A549 (cell line): ENCODE measurements around the gene IFT25. TPM values are rescaled to one million over a fixed set of nuclear protein-coding genes. Genes with fewer than 3 reads are reported as not detected.

ENCODE experiments used
- ATAC-seq, 2 experiments: fragments of 200-7000 bp in 1 of 2; fragments of >200 bp in 1 of 2; cut with Nextera tagmentation in 1 of 2; cut with Tn5 transposase in 1 of 2; 3 replicates each; pipeline versions ENCODE4 v1.8.0 to v1.9.1; 2018 to 2020; ENCODE audit warnings: mild to moderate bottlenecking in 1 of 2, moderate library complexity in 1 of 2
- CTCF ChIA-PET: fragments of 300-600 bp; sonication (Branson Sonifier 250); formaldehyde crosslinking; extraction: SDS; loops from one replicate; lab custom pipeline; 2021; ENCODE audit warnings: antibody characterized with exemption, inconsistent platforms; lab: Yijun Ruan, JAX
- POLR2A ChIA-PET: fragments of 350-600 bp; formaldehyde crosslinking; extraction: SDS; loops from one replicate; lab custom pipeline; 2021; ENCODE audit warnings: antibody characterized with exemption, inconsistent platforms; lab: Yijun Ruan, JAX
- DNase-seq, 2 experiments: peaks; one replicate each; pipeline versions ENCODE4 v3.0.0 to v3.0.0-alpha.2; 2011 to 2016; ENCODE audit warnings: low read depth in 1 of 2, low spot score in 1 of 2
- FAIRE-seq: peaks from 2 replicates; lab custom pipeline; 2011; peaks lifted over from hg19 to GRCh38; lab: Jason Lieb, UNC
- H3K27ac ChIP-seq, 2 experiments: fragments of >200 bp; sonication (Bioruptor Twin); formaldehyde crosslinking; 3 replicates each; pipeline ENCODE4 v1.5.1; 2016 to 2017
- H3K4me1 ChIP-seq: fragments of >200 bp; sonication (Bioruptor Twin); formaldehyde crosslinking; 3 replicates; pipeline ENCODE4 v1.6.1; 2016
- H3K4me2 ChIP-seq: fragments of >200 bp; sonication (Bioruptor Twin); formaldehyde crosslinking; 3 replicates; pipeline ENCODE4 v1.6.1; 2016
- H3K4me3 ChIP-seq: fragments of >200 bp; sonication (Bioruptor Twin); formaldehyde crosslinking; 3 replicates; pipeline ENCODE4 v1.5.1; 2016
- H3K9me3 ChIP-seq: fragments of >200 bp; sonication (Bioruptor Twin); formaldehyde crosslinking; 3 replicates; pipeline ENCODE4 v1.6.1; 2016
- CBX8 ChIP-seq: fragments of 200-600 bp; sonication (generic); IDR thresholded peaks from 2 replicates; pipeline ENCODE4 v1.6.1; 2016
- CHD2 ChIP-seq: fragments of 150-350 bp; IDR thresholded peaks from 2 replicates; pipeline ENCODE4 v1.6.1; 2014; ENCODE audit warnings: low read length; ENCODE audit not compliant: partially characterized antibody
- EHF ChIP-seq: fragments of 250-450 bp; sonication (Bioruptor Pico); IDR thresholded peaks from 2 replicates; pipeline ENCODE4 v1.5.0; 2020; ENCODE audit warnings: mild to moderate bottlenecking
- FOXS1 ChIP-seq: fragments of 250-450 bp; sonication (Bioruptor Pico); IDR thresholded peaks from 2 replicates; pipeline ENCODE4 v1.5.0; 2020; ENCODE audit warnings: mild to moderate bottlenecking, moderate library complexity
- GATA3 ChIP-seq: IDR thresholded peaks from 2 replicates; pipeline ENCODE4 v1.6.1; 2012; ENCODE audit warnings: borderline replicate concordance
- HDAC2 ChIP-seq: fragments of 200-600 bp; sonication (generic); IDR thresholded peaks from 2 replicates; pipeline ENCODE4 v1.6.1; 2016
- HOXA7 ChIP-seq: fragments of 250-450 bp; sonication (Bioruptor Pico); IDR thresholded peaks from 2 replicates; pipeline ENCODE4 v1.5.0; 2020; ENCODE audit warnings: mild to moderate bottlenecking, moderate library complexity
- HOXB13 ChIP-seq: fragments of 250-450 bp; sonication (Bioruptor Pico); IDR thresholded peaks from 2 replicates; pipeline ENCODE4 v1.5.0; 2020; ENCODE audit warnings: low read depth, mild to moderate bottlenecking, moderate library complexity
- JUN ChIP-seq, 2 experiments: fragments of >200 bp; sonication (Bioruptor Twin); formaldehyde crosslinking; IDR thresholded peaks; 2 replicates in 1 of 2; 3 replicates in 1 of 2; pipeline ENCODE4 v1.6.1; 2016 to 2017
- KDM1A ChIP-seq: fragments of 200-600 bp; sonication (generic); IDR thresholded peaks from 2 replicates; pipeline ENCODE4 v1.6.1; 2016; ENCODE audit warnings: low read depth, mild to moderate bottlenecking
- KDM5A ChIP-seq: fragments of 200-600 bp; sonication (generic); IDR thresholded peaks from 2 replicates; pipeline ENCODE4 v1.6.1; 2016; ENCODE audit warnings: antibody characterized with exemption, mild to moderate bottlenecking
- MAZ ChIP-seq: fragments of 150-350 bp; IDR thresholded peaks from 2 replicates; pipeline ENCODE4 v1.6.1; 2014; ENCODE audit warnings: antibody characterized with exemption, low read depth, low read length, borderline replicate concordance
- NFE2L2 ChIP-seq: fragments of 150-350 bp; conservative IDR thresholded peaks from 2 replicates; pipeline ENCODE4 v1.6.1; 2014; ENCODE audit warnings: low read length
- RCOR1 ChIP-seq: fragments of 150-350 bp; IDR thresholded peaks from 2 replicates; pipeline ENCODE4 v1.6.1; 2014; ENCODE audit warnings: antibody characterized with exemption, low read length, low read depth
- SMC3 ChIP-seq: fragments of >200 bp; sonication (Bioruptor Twin); formaldehyde crosslinking; IDR thresholded peaks from 3 replicates; pipeline ENCODE4 v1.6.1; 2018; ENCODE audit warnings: inconsistent platforms
- SREBF2 ChIP-seq: fragments of 450-650 bp; IDR thresholded peaks from 2 replicates; pipeline ENCODE4 v1.6.1; 2014; ENCODE audit warnings: mild to moderate bottlenecking, moderate library complexity
- ZC3H11A ChIP-seq: fragments of 450-650 bp; IDR thresholded peaks from 2 replicates; pipeline ENCODE4 v1.6.1; 2014; ENCODE audit warnings: antibody characterized with exemption, mild to moderate bottlenecking
- WGBS: methylation state at CpG from one replicate; pipeline ENCODE4 v1.1.6; 2017; ENCODE audit errors: missing lambda C conversion rate; 5-methylcytosine and 5-hydroxymethylcytosine counted together
- polyA plus RNA-seq, 4 experiments: library from polyadenylated mRNA; depleted of rRNA in 3 of 4; stranded (reverse); fragments of >200 nt; fragmentation: RNase III in 1 of 4; extraction: RNeasy Plus Mini Kit Qiagen cat#74134 plus additional on column Dnase treatment in 1 of 4; gene quantifications; 2 replicates in 3 of 4; 3 replicates in 1 of 4; pipeline ENCODE4 v1.2.3, GENCODE V29; 2011 to 2017
- TF ChIP-seq, protein P1 (sequence below): fragments of >200 bp; sonication (Bioruptor Twin); formaldehyde crosslinking; IDR thresholded peaks from 2 replicates; pipeline ENCODE4 v1.6.1; 2016
- TF ChIP-seq, protein P2 (sequence below): IDR thresholded peaks from 2 replicates; pipeline ENCODE4 v1.6.1; 2012
- TF ChIP-seq, protein P3 (sequence below): IDR thresholded peaks from 2 replicates; pipeline ENCODE4 v1.6.1; 2012
- TF ChIP-seq, protein P4 (sequence below): fragments of 250-450 bp; sonication (Bioruptor Pico); IDR thresholded peaks from 2 replicates; pipeline ENCODE4 v1.5.0; 2021; ENCODE audit warnings: mild to moderate bottlenecking, moderate library complexity, borderline replicate concordance
- TF ChIP-seq, protein P5 (sequence below): fragments of 450-650 bp; IDR thresholded peaks from 2 replicates; pipeline ENCODE4 v1.6.1; 2014; ENCODE audit warnings: antibody characterized with exemption
- TF ChIP-seq, protein P6 (sequence below): fragments of 200-600 bp; sonication (generic); IDR thresholded peaks from 2 replicates; pipeline ENCODE4 v1.6.1; 2016; ENCODE audit warnings: antibody characterized with exemption, mild to moderate bottlenecking, moderate library complexity

Gene IFT25
- polyA plus RNA-seq, 2 of the 4 experiments (the other 2 are of a cell fraction) = 39.0 to 49.4 TPM

DNA sequence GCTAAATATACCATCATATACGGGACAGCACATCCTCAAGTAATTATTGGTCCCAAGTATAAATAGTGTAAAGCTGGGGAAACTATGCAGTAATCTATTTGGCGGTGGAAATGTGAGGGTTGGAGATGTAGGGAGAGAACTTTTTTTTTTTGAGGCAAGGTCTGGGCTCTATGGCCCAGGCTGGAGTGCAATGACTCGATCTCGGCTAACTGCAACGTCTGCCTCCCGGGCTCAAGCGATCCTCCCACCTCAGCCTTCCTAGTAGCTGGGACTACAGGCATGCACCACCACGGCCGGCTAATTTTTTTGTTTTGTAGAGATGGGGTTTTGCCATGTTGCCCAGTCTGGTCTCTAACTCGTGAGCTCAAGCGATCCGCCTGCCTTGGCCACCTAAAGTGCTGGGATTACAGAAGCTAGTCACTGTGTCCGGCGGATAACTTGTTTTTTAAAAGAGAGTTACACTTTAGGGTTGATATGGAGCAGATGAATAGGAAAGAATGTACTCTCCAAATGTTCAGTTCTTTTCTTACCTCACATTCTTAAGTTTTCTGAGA, 1.9 kb downstream of the IFT25 start (continued):
- TF ChIP-seq, protein P1, sequence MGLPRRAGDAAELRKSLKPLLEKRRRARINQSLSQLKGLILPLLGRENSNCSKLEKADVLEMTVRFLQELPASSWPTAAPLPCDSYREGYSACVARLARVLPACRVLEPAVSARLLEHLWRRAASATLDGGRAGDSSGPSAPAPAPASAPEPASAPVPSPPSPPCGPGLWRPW = no peak
- TF ChIP-seq HOXA7 (CRISPR knock-in tag) = no peak

DNA sequence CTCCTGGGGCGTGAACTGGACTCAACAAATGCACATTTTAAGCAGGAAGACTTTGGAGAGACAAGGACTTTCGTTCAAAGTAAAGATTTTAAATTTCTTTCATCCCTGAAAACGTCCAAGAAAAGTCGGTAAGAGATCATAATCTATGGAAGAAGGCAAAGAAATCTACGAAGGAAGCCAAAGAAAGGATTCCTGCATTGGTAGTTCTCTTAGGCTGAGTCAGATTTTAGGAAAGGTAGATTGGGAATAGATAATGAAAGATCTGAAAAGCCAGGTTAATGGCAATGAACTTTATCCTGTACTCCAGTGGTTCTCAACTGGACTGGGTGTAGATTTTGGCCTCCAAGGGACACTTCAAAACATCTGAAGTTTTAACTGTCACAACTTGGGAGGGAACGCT, 2.4 kb downstream of the IFT25 start:
- no peak overlapping the region for H3K27ac ChIP-seq
- CTCF ChIA-PET = interaction anchor here (0.6 kb wide), 1 partner anchor 353 kb away, joined by 4 read pairs; no protein-coding TSS in a partner anchor
- POLR2A ChIA-PET = no interaction called here
- no peak overlapping the region for H3K4me2 ChIP-seq
- H3K9me3 ChIP-seq = no peaks in the 10 kb centered on the region
- peaks cover 9% of the 10 kb centered on the region; the same call in 2 of the 3 replicates for H3K4me1 ChIP-seq
- FAIRE-seq (no peak), ATAC-seq (no peak), DNase-seq (no peak)
- WGBS = 92% methylated on average over 6 of the region's 6 CpGs
- no peak for TF ChIP-seq SMC3
- TF ChIP-seq, protein P1 = no peak
- TF ChIP-seq SREBF2 = no peak
- TF ChIP-seq, protein P2, sequence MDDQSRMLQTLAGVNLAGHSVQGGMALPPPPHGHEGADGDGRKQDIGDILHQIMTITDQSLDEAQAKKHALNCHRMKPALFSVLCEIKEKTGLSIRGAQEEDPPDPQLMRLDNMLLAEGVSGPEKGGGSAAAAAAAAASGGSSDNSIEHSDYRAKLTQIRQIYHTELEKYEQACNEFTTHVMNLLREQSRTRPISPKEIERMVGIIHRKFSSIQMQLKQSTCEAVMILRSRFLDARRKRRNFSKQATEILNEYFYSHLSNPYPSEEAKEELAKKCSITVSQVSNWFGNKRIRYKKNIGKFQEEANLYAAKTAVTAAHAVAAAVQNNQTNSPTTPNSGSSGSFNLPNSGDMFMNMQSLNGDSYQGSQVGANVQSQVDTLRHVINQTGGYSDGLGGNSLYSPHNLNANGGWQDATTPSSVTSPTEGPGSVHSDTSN = no peak
- TF ChIP-seq, protein P3, sequence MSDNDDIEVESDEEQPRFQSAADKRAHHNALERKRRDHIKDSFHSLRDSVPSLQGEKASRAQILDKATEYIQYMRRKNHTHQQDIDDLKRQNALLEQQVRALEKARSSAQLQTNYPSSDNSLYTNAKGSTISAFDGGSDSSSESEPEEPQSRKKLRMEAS = no peak
- TF ChIP-seq, protein P4, sequence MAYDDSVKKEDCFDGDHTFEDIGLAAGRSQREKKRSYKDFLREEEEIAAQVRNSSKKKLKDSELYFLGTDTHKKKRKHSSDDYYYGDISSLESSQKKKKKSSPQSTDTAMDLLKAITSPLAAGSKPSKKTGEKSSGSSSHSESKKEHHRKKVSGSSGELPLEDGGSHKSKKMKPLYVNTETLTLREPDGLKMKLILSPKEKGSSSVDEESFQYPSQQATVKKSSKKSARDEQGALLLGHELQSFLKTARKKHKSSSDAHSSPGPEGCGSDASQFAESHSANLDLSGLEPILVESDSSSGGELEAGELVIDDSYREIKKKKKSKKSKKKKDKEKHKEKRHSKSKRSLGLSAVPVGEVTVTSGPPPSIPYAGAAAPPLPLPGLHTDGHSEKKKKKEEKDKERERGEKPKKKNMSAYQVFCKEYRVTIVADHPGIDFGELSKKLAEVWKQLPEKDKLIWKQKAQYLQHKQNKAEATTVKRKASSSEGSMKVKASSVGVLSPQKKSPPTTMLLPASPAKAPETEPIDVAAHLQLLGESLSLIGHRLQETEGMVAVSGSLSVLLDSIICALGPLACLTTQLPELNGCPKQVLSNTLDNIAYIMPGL (CRISPR knock-in tag) = no peak
- no peak for TF ChIP-seq RCOR1
- TF ChIP-seq CHD2 = no peak
- no peak for TF ChIP-seq EHF (CRISPR knock-in tag)
- no peak for TF ChIP-seq NFE2L2
- no peak for TF ChIP-seq KDM1A
- TF ChIP-seq HOXB13 (CRISPR knock-in tag) = no peak
- TF ChIP-seq GATA3 = no peak
- TF ChIP-seq, protein P5, sequence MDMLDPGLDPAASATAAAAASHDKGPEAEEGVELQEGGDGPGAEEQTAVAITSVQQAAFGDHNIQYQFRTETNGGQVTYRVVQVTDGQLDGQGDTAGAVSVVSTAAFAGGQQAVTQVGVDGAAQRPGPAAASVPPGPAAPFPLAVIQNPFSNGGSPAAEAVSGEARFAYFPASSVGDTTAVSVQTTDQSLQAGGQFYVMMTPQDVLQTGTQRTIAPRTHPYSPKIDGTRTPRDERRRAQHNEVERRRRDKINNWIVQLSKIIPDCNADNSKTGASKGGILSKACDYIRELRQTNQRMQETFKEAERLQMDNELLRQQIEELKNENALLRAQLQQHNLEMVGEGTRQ = no peak
- H3K4me3 ChIP-seq = no peak overlapping the region

DNA sequence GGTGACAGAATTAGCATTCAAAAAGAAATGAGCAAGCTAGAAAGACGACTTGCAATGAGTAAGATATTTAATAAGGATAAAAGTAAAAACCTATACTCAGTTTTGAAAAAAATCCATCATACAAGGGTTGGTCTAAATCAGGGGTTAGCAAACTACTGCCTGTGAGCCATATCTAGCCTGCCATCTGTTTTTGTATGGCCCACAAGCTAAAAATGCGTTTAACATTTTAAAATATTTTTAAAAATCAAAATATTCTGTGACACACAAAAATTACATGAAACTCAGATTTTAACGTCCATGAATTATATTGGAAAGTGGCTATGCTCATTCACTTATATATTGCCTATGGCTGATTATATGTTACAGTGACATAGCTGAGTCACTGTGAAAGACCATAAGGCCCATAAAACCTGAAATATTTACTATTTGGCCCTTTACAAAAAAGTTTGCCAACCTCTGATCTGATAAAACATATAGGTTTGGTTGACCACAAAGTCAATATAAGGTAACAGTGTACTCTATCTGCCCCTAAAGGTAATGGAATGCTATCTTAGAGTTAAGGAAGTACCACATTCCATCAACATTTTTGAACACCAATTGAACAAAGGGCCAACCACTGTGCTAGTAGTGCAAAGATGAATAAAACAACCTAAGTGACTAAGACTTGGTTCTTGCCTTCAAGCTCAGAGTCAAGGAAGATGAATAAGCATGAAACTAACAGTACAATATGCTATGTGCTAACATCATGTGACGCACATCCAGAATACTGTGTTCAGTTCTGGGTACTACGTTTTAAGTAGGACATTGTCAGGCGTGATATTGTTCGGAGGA, 3.2 kb downstream of the IFT25 start:
- Histone ChIP-seq H3K4me2 (no peak overlapping the region), H3K4me3 (no peak overlapping the region), H3K4me1 (peaks cover 4% of the 10 kb centered on the region; the same call in 1 of the 3 replicates), H3K9me3 (no peaks in the 10 kb centered on the region), H3K27ac (no peak overlapping the region)
- 91% methylated on average over 7 of the region's 7 CpGs for WGBS
- no peak for FAIRE-seq
- ChIA-PET CTCF (interaction anchor here (0.6 to 0.9 kb wide), 2 partner anchors 216 to 549 kb away, joined by 3 to 4 read pairs; no protein-coding TSS in a partner anchor), POLR2A (no interaction called here)
- DNase-seq = no peak
- no peak for ATAC-seq
- TF ChIP-seq, protein P2 = no peak
- TF ChIP-seq JUN (IDR thresholded peaks at IDR 0.05) = no peak
- no peak for TF ChIP-seq ZC3H11A
- TF ChIP-seq FOXS1 (CRISPR knock-in tag) = no peak
- TF ChIP-seq, protein P6, sequence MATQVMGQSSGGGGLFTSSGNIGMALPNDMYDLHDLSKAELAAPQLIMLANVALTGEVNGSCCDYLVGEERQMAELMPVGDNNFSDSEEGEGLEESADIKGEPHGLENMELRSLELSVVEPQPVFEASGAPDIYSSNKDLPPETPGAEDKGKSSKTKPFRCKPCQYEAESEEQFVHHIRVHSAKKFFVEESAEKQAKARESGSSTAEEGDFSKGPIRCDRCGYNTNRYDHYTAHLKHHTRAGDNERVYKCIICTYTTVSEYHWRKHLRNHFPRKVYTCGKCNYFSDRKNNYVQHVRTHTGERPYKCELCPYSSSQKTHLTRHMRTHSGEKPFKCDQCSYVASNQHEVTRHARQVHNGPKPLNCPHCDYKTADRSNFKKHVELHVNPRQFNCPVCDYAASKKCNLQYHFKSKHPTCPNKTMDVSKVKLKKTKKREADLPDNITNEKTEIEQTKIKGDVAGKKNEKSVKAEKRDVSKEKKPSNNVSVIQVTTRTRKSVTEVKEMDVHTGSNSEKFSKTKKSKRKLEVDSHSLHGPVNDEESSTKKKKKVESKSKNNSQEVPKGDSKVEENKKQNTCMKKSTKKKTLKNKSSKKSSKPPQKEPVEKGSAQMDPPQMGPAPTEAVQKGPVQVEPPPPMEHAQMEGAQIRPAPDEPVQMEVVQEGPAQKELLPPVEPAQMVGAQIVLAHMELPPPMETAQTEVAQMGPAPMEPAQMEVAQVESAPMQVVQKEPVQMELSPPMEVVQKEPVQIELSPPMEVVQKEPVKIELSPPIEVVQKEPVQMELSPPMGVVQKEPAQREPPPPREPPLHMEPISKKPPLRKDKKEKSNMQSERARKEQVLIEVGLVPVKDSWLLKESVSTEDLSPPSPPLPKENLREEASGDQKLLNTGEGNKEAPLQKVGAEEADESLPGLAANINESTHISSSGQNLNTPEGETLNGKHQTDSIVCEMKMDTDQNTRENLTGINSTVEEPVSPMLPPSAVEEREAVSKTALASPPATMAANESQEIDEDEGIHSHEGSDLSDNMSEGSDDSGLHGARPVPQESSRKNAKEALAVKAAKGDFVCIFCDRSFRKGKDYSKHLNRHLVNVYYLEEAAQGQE = no peak
- TF ChIP-seq CBX8 = no peak
- TF ChIP-seq MAZ = no peak
- TF ChIP-seq KDM5A = no peak
- no peak for TF ChIP-seq HDAC2
- no peak for TF ChIP-seq GATA3
- no peak for TF ChIP-seq CHD2
